GM12892 (cell line): Measurements from ENCODE around the gene TBXA2R.

Experiments
- POLR2A ChIP-seq: IDR thresholded peaks from 2 replicates; pipeline ENCODE4 v1.6.1; 2011; ENCODE audit warnings: low read depth, low read length, control low read depth
- POLR2AphosphoS5 ChIP-seq: IDR thresholded peaks from 2 replicates; pipeline ENCODE4 v1.6.1; 2011; ENCODE audit warnings: low read depth, low read length, control low read depth
- TAF1 ChIP-seq: IDR thresholded peaks from 2 replicates; pipeline ENCODE4 v1.6.1; 2011; ENCODE audit warnings: low read depth, mild to moderate bottlenecking, control low read depth, low read length, borderline replicate concordance

GRCh38 chr19:3655402-3656072, 48.9 kb upstream of the TBXA2R start:
- TF ChIP-seq POLR2AphosphoS5 (no peak), POLR2A (no peak), TAF1 (no peak)
